Lower lobe of right lung (tissue), 2 donors: ENCODE results near the gene TMC1. TPM values are rescaled to one million over a fixed set of nuclear protein-coding genes. Genes with fewer than 3 reads are reported as not detected.

Experiments
- ATAC-seq, 2 donors: fragments of 200-7000 bp; cut with Tn5 transposase; one replicate each; pipeline ENCODE4 v1.9.1; 2020 to 2022; ENCODE audit warnings: mild to moderate bottlenecking in 2 of 2, moderate library complexity in 2 of 2
- DNase-seq: peaks from one replicate; pipeline ENCODE4 v3.0.0-alpha.2; 2020
- H3K27ac ChIP-seq: fragments of 200-600 bp; one replicate; pipeline ENCODE4 v1.8.0; 2022
- H3K27me3 ChIP-seq: fragments of 200-600 bp; one replicate; pipeline ENCODE4 v1.8.0; 2022; ENCODE audit warnings: low read depth
- H3K36me3 ChIP-seq: fragments of 200-600 bp; one replicate; pipeline ENCODE4 v1.8.0; 2022; ENCODE audit warnings: mild to moderate bottlenecking
- H3K4me1 ChIP-seq: fragments of 200-600 bp; one replicate; pipeline ENCODE4 v1.8.0; 2022
- H3K4me3 ChIP-seq: fragments of 200-600 bp; one replicate; pipeline ENCODE4 v1.8.0; 2022; ENCODE audit warnings: mild to moderate bottlenecking
- H3K9me3 ChIP-seq: fragments of 200-600 bp; one replicate; pipeline ENCODE4 v1.8.0; 2022
- intact Hi-C: fragments of 100-400 bp; cut with DNase I; formaldehyde crosslinking; loops from one replicate; pipeline ENCODE4 v1.11.0; 2022
- total RNA-seq: library from RNA; stranded (reverse); fragmentation: NEBNext Ultra II Directional; extraction: Animal tissue kit (Norgen Biotek cat#: 25700); gene quantifications from one replicate; pipeline ENCODE4 v1.2.1, GENCODE V29; 2021
- TF ChIP-seq, protein P1 (sequence below): fragments of 200-600 bp; IDR thresholded peaks from one replicate; pipeline ENCODE4 v1.8.0; 2022; ENCODE audit warnings: antibody characterized with exemption, mild to moderate bottlenecking
- donor health status: DM: no; HTN: yes; CAD: no; lungs with severe emphysema.

TMC1 gene
- total RNA-seq, 1 donor from 2014 or later: not detected

DNA sequence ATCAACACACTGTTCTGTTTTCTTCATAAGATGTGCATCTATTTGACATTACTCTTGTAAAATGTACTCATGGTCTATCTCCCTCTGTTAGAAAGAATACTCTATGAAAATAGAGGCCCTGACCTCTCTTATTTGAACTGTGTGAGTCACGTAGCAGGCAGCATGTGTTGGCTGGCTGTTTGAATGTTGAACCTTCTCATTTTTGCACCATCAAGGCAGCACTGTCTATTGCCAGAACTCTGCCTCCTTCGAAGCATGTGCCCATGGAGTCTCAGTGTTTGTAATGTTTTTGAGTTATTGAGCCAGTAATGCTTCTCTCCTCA, 287.0 kb downstream of the TMC1 start:
- Histone ChIP-seq H3K27ac (no peak overlapping the region), H3K27me3 (no peaks in the 10 kb centered on the region), H3K4me3 (no peak overlapping the region), H3K9me3 (no peaks in the 10 kb centered on the region), H3K36me3 (no peaks in the 10 kb centered on the region), H3K4me1 (no peaks in the 10 kb centered on the region)
- intact Hi-C loops: no loop called here
- DNase-seq (no peak), ATAC-seq (no peak)
- TF ChIP-seq, protein P1, sequence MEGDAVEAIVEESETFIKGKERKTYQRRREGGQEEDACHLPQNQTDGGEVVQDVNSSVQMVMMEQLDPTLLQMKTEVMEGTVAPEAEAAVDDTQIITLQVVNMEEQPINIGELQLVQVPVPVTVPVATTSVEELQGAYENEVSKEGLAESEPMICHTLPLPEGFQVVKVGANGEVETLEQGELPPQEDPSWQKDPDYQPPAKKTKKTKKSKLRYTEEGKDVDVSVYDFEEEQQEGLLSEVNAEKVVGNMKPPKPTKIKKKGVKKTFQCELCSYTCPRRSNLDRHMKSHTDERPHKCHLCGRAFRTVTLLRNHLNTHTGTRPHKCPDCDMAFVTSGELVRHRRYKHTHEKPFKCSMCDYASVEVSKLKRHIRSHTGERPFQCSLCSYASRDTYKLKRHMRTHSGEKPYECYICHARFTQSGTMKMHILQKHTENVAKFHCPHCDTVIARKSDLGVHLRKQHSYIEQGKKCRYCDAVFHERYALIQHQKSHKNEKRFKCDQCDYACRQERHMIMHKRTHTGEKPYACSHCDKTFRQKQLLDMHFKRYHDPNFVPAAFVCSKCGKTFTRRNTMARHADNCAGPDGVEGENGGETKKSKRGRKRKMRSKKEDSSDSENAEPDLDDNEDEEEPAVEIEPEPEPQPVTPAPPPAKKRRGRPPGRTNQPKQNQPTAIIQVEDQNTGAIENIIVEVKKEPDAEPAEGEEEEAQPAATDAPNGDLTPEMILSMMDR: no peak

DNA sequence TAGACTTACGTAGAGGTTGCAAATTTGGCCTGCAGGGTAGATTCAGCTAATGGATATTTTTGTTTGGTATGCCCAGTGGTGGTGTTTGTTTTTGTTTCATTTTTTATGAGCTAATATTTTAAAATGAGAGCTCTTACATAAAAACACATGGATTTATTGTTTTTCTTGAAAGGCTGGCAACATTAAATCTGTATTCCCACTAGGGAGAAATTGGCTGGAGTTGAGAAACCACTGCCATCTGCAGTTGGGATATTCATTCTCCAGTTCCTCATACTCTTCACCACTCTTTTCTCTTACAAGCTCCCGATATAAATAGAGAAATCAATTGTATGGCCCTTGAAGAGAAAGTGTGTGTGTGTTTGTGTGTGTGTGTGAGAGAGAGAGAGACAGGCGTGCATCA, 288.2 kb downstream of the TMC1 start:
- no peaks in the 10 kb centered on the region for H3K27me3 ChIP-seq
- DNase-seq (no peak), ATAC-seq (no peak)
- TF ChIP-seq, protein P1: no peak
- no peak overlapping the region for H3K27ac ChIP-seq
- no peaks in the 10 kb centered on the region for H3K36me3 ChIP-seq
- H3K4me3 ChIP-seq: no peak overlapping the region
- H3K9me3 ChIP-seq: no peaks in the 10 kb centered on the region
- intact Hi-C loops: no loop called here
- H3K4me1 ChIP-seq: no peaks in the 10 kb centered on the region

DNA sequence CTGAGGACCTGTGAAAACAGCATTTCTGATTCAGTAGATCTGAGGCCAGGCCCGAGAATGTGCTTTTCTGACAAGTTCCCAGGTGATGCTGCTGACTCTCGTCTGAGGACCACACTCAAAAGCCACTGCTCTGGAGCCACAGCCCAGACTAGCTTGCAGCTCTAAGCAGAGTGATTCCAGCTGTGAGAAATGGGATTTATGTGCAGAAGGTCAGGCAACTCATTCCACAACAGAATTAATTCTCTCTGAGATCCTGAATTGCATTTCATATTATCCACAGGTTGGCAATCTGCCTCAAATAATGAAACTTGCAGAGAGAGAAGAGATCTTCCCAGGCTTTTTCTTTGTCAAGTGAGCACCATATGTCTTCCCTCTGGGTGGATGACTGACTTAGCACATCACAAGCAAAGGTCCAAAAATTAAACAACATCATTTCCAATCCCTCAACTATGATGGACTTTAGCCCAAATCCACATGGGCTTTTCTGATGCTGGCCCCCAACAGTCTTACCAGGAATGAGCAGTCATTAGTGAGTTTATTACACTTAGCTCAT, 291.2 kb downstream of the TMC1 start:
- Histone ChIP-seq H3K9me3 (no peaks in the 10 kb centered on the region), H3K27ac (no peak overlapping the region), H3K27me3 (no peaks in the 10 kb centered on the region), H3K4me1 (no peaks in the 10 kb centered on the region), H3K4me3 (no peak overlapping the region), H3K36me3 (no peaks in the 10 kb centered on the region)
- TF ChIP-seq, protein P1: no peak
- intact Hi-C loops: no loop called here
- no peak for ATAC-seq
- DNase-seq: no peak

DNA sequence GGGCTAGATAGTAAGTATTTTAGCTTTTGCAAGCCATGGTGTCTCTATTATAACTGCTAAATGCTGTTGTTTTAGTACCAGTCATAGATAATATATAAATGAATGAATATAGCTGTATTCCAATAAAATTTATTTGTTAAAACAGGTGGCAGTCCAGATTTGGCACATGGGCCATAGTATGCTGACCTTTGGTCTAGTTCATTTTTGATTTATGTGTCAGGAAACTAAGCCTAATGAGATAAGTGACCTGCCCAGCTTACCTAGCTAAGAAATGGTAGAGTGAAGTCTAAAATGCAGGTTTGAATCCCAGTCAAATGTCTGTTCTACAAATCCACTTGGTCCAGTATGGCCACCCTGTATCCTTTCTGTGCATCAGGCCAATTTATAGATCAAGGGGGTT, 292.1 kb downstream of the TMC1 start:
- Histone ChIP-seq H3K27me3 (no peaks in the 10 kb centered on the region), H3K9me3 (no peaks in the 10 kb centered on the region), H3K27ac (no peak overlapping the region), H3K4me1 (no peaks in the 10 kb centered on the region), H3K4me3 (no peak overlapping the region), H3K36me3 (no peaks in the 10 kb centered on the region)
- no peak for ATAC-seq
- TF ChIP-seq, protein P1: no peak
- intact Hi-C loops: no loop called here
- DNase-seq: no peak

DNA sequence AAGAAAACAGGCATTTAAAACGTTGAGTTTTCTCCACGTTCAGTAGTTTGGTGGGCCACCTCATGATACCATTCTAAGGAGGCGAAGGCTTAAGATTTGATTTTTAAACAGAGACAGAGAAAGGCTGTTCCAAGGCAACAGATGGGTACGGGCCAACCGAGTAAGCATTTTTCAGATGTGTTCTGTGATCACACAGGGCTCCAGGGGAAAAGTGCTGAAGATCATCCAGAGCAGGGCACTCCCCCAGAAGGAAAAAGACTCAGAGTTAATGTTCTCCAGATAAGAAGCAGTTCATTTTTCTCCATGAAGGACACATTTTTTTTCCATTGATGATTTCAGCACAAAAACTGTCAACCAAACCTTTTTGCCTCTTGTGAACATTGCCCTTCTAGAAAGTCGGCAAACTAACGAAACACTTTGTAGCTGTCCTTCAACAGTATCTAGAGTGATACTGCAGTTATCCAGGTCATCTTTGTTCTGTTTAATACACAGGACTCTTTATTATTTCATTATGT, 292.7 kb downstream of the TMC1 start:
- no peak overlapping the region for H3K27ac ChIP-seq
- intact Hi-C loops: no loop called here
- DNase-seq (no peak), ATAC-seq (no peak)
- TF ChIP-seq, protein P1: no peak
- H3K4me1 ChIP-seq: no peaks in the 10 kb centered on the region
- H3K9me3 ChIP-seq: no peaks in the 10 kb centered on the region
- no peak overlapping the region for H3K4me3 ChIP-seq
- no peaks in the 10 kb centered on the region for H3K27me3 ChIP-seq
- no peaks in the 10 kb centered on the region for H3K36me3 ChIP-seq

DNA sequence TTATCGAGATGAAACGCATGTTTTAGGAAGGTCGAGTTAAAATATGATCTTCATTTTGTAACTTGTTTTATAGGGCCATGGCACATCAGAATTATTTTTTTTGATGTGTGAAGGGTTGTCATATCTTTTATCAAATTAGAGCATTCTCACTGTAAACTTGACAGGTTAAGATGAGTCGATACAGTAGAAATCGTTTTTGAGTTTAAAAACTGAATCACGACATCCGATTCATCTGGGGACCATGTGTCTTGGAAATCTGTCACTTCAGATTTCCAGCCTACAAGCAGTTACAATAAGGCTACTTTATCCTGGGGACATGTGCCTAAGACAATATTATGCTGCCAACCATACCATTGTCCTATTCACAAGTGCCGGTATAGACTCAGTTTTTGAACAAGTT, 295.3 kb downstream of the TMC1 start:
- intact Hi-C loops: no loop called here
- H3K4me1 ChIP-seq: no peaks in the 10 kb centered on the region
- no peak overlapping the region for H3K4me3 ChIP-seq
- H3K27me3 ChIP-seq: no peaks in the 10 kb centered on the region
- no peaks in the 10 kb centered on the region for H3K36me3 ChIP-seq
- H3K27ac ChIP-seq: no peak overlapping the region
- ATAC-seq (no peak), DNase-seq (no peak)
- no peaks in the 10 kb centered on the region for H3K9me3 ChIP-seq
- TF ChIP-seq, protein P1: no peak
